Activated T-helper 1 cell treated with anti-CD3 and anti-CD28 coated beads, Interleukin-12 subunit alpha, Interleukin-12 subunit beta, Interleukin-2, Interleukin-4 antibody, amounts not matched to agents 30 ng/mL and 10 ng/mL and 1 ng/mL, durations not matched to agents 14 hours and 24 hours and 36 hours (primary cell): ENCODE results near the gene CDKAL1. TPM values are rescaled to one million over a fixed set of nuclear protein-coding genes. Genes with fewer than 3 reads are reported as not detected.

Source experiments
- DNase-seq: peaks from one replicate; pipeline ENCODE4 v3.0.0; 2021; ENCODE audit warnings: low spot score
- H3K27ac Mint-ChIP-seq: one replicate; pipeline ENCODE4 v1.8.0; 2021; ENCODE audit warnings: mild to moderate bottlenecking, mixed read lengths
- H3K27me3 Mint-ChIP-seq: one replicate; pipeline ENCODE4 v1.8.0; 2022; ENCODE audit warnings: mild to moderate bottlenecking, moderate library complexity, mixed read lengths; ENCODE audit not compliant: insufficient read depth
- H3K36me3 Mint-ChIP-seq: one replicate; pipeline ENCODE4 v1.8.0; 2021; ENCODE audit warnings: low read depth, mixed read lengths
- H3K4me1 Mint-ChIP-seq: one replicate; pipeline ENCODE4 v1.8.0; 2021; ENCODE audit warnings: low read depth, mixed read lengths
- H3K4me3 Mint-ChIP-seq: one replicate; pipeline ENCODE4 v1.8.0; 2021; ENCODE audit warnings: mild to moderate bottlenecking, moderate library complexity, mixed read lengths
- H3K9me3 Mint-ChIP-seq: one replicate; pipeline ENCODE4 v1.8.0; 2021; ENCODE audit warnings: mixed read lengths
- intact Hi-C: fragments of 100-400 bp; cut with micrococcal nuclease; formaldehyde crosslinking; loops from one replicate; pipeline ENCODE4 v1.15.1; 2024
- total RNA-seq: library from RNA; stranded (reverse); gene quantifications from 2 replicates; pipeline ENCODE4 v1.2.3, GENCODE V29; 2022

The CDKAL1 gene
- total RNA-seq, 1 donor from 2014 or later = 32.2 TPM

DNA sequence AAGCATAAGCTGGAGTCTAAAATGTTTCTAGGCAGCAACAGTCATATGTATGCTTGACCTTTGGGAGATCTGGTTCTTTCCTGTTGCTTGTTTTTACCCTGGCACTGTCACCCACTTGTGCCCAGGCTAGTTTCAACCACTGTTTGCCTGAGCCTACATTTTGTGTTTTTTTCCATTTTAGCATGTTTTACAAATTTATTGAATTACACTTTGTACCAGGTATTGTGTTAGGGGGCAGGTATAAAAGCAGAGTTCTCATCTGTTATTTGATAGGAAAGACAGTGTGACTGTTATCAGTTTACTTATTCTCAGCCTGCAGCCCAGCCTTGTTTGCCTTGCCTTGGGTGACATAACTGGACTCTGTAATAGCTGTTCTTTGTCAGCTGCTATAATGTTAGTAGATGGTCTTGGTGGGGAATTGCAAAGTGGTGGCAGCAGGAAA, 147.0 kb downstream of the CDKAL1 start:
- intact Hi-C loops = loop anchor here (2.0 to 10.0 kb wide), 3 partner anchors 26 to 476 kb away; no protein-coding TSS in a partner anchor
- no peak overlapping the region for H3K4me3 Mint-ChIP-seq
- H3K9me3 Mint-ChIP-seq = no peaks in the 10 kb centered on the region
- no peaks in the 10 kb centered on the region for H3K27me3 Mint-ChIP-seq
- H3K4me1 Mint-ChIP-seq = peaks cover 13% of the 10 kb centered on the region
- peaks cover 2% of the 10 kb centered on the region for H3K36me3 Mint-ChIP-seq
- peak overlapping the region; percentile 42 for H3K27ac Mint-ChIP-seq
- no peak for DNase-seq

- no peaks in the 10 kb centered on the region for H3K9me3 Mint-ChIP-seq
- intact Hi-C loops = loop anchor here (10.0 kb wide), 2 partner anchors 90 to 480 kb away; no protein-coding TSS in a partner anchor
- no peak overlapping the region for H3K27ac Mint-ChIP-seq
- H3K36me3 Mint-ChIP-seq = no peaks in the 10 kb centered on the region
- no peak overlapping the region for H3K4me3 Mint-ChIP-seq
- DNase-seq = no peak
- H3K27me3 Mint-ChIP-seq = no peaks in the 10 kb centered on the region
- H3K4me1 Mint-ChIP-seq = peaks cover 31% of the 10 kb centered on the region
These were observed 150.2 kb downstream of the CDKAL1 start for GRCh38 chr6:20684474-20684873.

DNA sequence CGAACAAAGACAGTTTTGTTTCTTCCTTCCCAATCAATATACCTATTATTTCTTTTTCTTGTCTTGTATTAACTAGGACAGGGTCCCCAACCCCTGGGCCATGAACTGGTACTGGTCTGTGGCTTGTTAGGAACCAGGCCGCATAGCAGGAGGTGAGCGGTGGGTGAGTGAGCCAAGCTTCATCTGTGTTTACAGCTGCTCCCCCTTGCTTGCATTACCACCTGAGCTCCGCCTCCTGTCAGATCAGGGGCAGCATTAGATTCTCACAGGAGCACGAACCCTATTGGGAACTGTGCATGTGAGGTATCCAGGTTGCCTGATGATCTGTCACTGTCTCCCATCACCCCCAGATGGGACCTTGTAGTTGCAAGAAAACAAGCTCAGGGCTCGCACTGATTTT, 151.9 kb downstream of the CDKAL1 start:
- H3K4me3 Mint-ChIP-seq = no peak overlapping the region
- H3K27me3 Mint-ChIP-seq = no peaks in the 10 kb centered on the region
- H3K36me3 Mint-ChIP-seq = no peaks in the 10 kb centered on the region
- peaks cover 23% of the 10 kb centered on the region for H3K4me1 Mint-ChIP-seq
- no peak for DNase-seq
- H3K9me3 Mint-ChIP-seq = no peaks in the 10 kb centered on the region
- no peak overlapping the region for H3K27ac Mint-ChIP-seq
- intact Hi-C loops = loop anchor here (10.0 kb wide), 2 partner anchors 91 to 481 kb away; no protein-coding TSS in a partner anchor

- DNase-seq = no peak
- no peaks in the 10 kb centered on the region for H3K9me3 Mint-ChIP-seq
- H3K4me1 Mint-ChIP-seq = peaks cover 18% of the 10 kb centered on the region
- intact Hi-C loops = loop anchor here (10.0 kb wide), 2 partner anchors 93 to 483 kb away; no protein-coding TSS in a partner anchor
- no peaks in the 10 kb centered on the region for H3K27me3 Mint-ChIP-seq
- no peak overlapping the region for H3K4me3 Mint-ChIP-seq
- no peak overlapping the region for H3K27ac Mint-ChIP-seq
- no peaks in the 10 kb centered on the region for H3K36me3 Mint-ChIP-seq
These were observed 153.2 kb downstream of the CDKAL1 start for GRCh38 chr6:20687494-20687893.

DNA sequence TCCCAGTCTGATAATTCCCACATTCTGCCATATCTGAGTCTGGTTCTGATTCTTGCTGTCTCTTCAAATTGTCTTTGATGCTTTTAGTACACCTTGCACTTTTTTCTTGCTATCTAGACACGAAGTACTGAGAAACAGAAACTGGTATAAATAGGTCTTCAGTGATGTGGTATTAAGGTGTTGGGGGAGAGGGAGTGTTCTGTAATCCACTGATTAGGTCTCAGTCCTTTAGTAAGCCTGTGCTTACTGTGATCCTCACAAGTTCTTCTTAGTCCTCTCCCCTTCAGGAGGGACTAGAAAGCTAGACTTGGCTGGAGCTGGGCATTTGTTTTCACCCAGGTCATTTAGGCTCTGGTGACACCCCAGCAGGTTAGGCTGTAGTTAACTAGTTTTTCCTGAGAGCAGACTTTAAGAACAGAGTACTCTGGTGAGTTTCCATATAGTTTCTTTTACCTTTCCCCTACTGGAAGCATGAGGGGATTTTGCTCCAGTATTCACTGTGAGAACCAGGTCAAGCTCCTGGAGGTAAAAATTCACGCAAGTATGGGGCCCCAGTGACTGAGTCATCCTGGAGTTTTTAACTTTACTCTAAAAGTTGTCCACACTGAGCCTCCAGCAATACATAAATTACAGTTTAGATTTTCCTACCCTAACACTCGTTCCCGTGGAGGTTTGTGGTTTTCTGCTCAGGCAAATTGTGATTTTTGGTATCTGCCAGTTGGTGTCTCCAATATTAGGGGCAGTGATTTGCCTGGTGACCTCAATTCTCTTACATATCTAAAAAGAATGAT, 154.6 kb downstream of the CDKAL1 start:
- Mint-ChIP-seq H3K36me3 (no peaks in the 10 kb centered on the region), H3K4me1 (peaks cover 18% of the 10 kb centered on the region), H3K4me3 (peak overlapping the region; percentile 11), H3K27ac (peak overlapping the region; percentile 10), H3K27me3 (no peaks in the 10 kb centered on the region), H3K9me3 (no peaks in the 10 kb centered on the region)
- intact Hi-C loops = loop anchor here (1.0 to 10.0 kb wide), 3 partner anchors 94 to 484 kb away; no protein-coding TSS in a partner anchor
- no peak for DNase-seq

DNA sequence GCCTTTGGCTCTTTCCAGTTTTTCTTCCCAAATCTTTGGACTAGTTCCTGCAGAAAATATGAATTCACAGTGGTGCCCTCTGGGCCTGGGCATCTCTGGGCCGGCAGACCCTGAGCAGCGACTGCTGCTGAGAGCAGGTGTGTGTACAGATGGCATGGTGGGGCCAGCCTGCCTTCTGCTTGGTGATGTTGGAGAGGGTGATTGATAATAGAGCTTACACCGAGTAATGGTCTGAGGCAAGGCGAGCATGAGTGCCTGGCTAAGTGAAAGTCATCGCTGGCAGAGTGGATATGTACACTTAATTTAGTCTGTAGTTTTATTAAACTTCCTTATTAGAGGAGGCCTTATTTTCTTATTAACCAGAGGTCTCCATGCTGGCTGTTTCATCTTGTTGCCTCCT, 156.9 kb downstream of the CDKAL1 start:
- H3K4me3 Mint-ChIP-seq = no peak overlapping the region
- no peak for DNase-seq
- H3K27ac Mint-ChIP-seq = no peak overlapping the region
- peaks cover 18% of the 10 kb centered on the region for H3K4me1 Mint-ChIP-seq
- H3K9me3 Mint-ChIP-seq = no peaks in the 10 kb centered on the region
- H3K36me3 Mint-ChIP-seq = peaks cover 2% of the 10 kb centered on the region
- H3K27me3 Mint-ChIP-seq = no peaks in the 10 kb centered on the region
- intact Hi-C loops = no loop called here

DNA sequence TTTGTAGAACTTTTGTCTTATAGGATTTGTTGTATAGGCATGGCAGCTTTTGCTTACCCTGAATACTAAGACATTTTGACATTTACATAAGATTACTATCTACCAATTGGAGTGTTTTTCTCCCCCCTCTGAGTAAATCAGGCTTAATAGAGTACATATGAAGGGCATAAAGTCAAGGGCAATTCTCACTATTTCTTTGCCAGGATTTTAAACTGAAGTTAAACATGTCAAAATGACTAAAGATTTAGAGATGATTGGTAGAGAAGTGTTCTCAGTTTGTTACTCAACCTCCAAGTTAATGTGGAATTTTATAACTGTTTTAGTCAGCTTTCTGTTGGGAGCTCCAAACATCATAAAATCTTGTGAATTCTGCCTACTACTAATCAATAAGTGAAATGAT, 157.8 kb downstream of the CDKAL1 start:
- H3K36me3 Mint-ChIP-seq = peaks cover 2% of the 10 kb centered on the region
- H3K27ac Mint-ChIP-seq = no peak overlapping the region
- no peak for DNase-seq
- H3K9me3 Mint-ChIP-seq = no peaks in the 10 kb centered on the region
- intact Hi-C loops = no loop called here
- H3K4me1 Mint-ChIP-seq = peaks cover 18% of the 10 kb centered on the region
- H3K4me3 Mint-ChIP-seq = no peak overlapping the region
- no peaks in the 10 kb centered on the region for H3K27me3 Mint-ChIP-seq

DNA sequence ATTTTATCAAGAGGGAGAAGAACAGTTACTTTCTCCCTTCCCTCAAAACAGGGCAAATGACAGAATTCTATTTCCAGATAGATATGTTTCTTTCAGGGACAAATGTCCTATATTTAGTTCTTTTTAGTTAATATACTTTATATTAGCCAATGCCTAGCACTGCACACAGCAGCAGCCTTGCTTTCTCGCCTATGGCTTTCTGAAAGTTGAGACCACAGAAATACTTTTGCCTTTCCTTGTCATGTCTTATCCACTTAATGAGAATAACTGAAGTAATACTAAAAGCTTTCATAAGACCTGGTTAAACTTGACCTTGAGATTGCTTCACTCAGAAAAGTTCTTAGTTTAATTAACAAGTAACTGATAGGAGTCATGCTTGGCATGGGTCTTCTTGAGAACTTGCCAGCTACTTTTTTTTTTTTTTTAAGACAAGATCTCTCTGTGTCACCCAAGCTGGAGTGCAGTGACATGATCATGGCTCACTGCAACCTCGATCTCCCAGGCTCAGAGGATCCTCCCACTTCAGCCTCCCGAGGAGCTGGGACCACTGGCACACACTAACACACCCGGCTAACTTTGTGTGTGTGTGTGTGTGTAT, 159.3 kb downstream of the CDKAL1 start:
- Mint-ChIP-seq H3K4me3 (no peak overlapping the region), H3K4me1 (peaks cover 13% of the 10 kb centered on the region), H3K27me3 (no peaks in the 10 kb centered on the region), H3K27ac (no peak overlapping the region), H3K9me3 (no peaks in the 10 kb centered on the region), H3K36me3 (peaks cover 2% of the 10 kb centered on the region)
- DNase-seq = no peak
- intact Hi-C loops = no loop called here

DNA sequence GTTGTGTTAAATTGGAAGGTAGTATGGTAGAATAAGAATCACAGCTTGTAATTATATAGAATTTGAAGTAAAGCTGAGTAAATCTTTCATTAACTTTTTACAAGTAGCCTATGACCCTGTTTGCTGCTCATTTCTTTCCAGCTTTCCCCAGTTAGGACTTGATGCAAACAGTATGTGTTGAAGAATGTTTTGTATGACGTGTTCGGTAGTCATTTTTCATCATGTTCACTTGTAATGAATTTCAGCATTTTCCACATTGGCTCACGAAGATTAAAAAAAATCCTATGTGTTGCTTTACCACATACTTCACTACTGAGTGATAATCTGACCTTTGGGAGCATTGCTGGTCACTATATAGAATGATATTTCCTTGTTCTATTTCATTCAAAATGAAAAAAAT, 162.4 kb downstream of the CDKAL1 start:
- no peaks in the 10 kb centered on the region for H3K27me3 Mint-ChIP-seq
- H3K4me3 Mint-ChIP-seq = no peak overlapping the region
- no peak for DNase-seq
- no peak overlapping the region for H3K27ac Mint-ChIP-seq
- H3K4me1 Mint-ChIP-seq = peaks cover 9% of the 10 kb centered on the region
- intact Hi-C loops = no loop called here
- no peaks in the 10 kb centered on the region for H3K9me3 Mint-ChIP-seq
- H3K36me3 Mint-ChIP-seq = peaks cover 3% of the 10 kb centered on the region

GRCh38 chr6:20698675-20699074, 164.4 kb downstream of the CDKAL1 start:
- Mint-ChIP-seq H3K4me1 (peaks cover 21% of the 10 kb centered on the region), H3K36me3 (peaks cover 4% of the 10 kb centered on the region), H3K4me3 (no peak overlapping the region), H3K9me3 (no peaks in the 10 kb centered on the region), H3K27ac (no peak overlapping the region), H3K27me3 (no peaks in the 10 kb centered on the region)
- intact Hi-C loops = no loop called here
- no peak for DNase-seq

DNA sequence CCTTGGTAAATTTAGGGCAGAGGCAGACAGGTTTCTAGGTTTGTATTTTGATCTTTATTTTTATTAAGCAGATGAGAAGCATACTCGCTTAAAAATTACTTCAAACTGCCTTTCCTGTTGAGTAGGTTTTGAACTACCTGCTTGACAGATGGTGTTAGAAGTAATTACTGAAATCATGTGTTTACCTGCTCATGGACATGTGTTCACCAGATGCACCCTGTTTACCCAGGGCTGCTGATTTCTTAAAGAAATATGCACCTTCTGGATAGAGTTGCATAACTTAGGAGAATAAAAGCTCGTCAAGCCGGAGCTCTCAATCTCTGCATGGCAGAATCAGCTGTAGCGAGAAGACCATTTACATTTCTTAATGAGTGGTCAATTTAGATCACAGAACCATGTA, 165.1 kb downstream of the CDKAL1 start:
- Mint-ChIP-seq H3K9me3 (no peaks in the 10 kb centered on the region), H3K27me3 (no peaks in the 10 kb centered on the region), H3K27ac (no peak overlapping the region), H3K4me1 (peaks cover 27% of the 10 kb centered on the region), H3K4me3 (no peak overlapping the region), H3K36me3 (peaks cover 4% of the 10 kb centered on the region)
- intact Hi-C loops = no loop called here
- no peak for DNase-seq

GRCh38 chr6:20700375-20700774, 166.1 kb downstream of the CDKAL1 start:
- DNase-seq = no peak
- peaks cover 31% of the 10 kb centered on the region for H3K4me1 Mint-ChIP-seq
- H3K9me3 Mint-ChIP-seq = no peaks in the 10 kb centered on the region
- H3K27me3 Mint-ChIP-seq = no peaks in the 10 kb centered on the region
- no peak overlapping the region for H3K27ac Mint-ChIP-seq
- intact Hi-C loops = loop anchor here (10.0 kb wide), 2 partner anchors 144 to 484 kb away; no protein-coding TSS in a partner anchor
- H3K4me3 Mint-ChIP-seq = no peak overlapping the region
- peaks cover 2% of the 10 kb centered on the region for H3K36me3 Mint-ChIP-seq

- no peak overlapping the region for H3K27ac Mint-ChIP-seq
- no peaks in the 10 kb centered on the region for H3K27me3 Mint-ChIP-seq
- intact Hi-C loops = loop anchor here (10.0 kb wide), 2 partner anchors 142 to 482 kb away; no protein-coding TSS in a partner anchor
- H3K4me3 Mint-ChIP-seq = no peak overlapping the region
- peaks cover 2% of the 10 kb centered on the region for H3K36me3 Mint-ChIP-seq
- no peaks in the 10 kb centered on the region for H3K9me3 Mint-ChIP-seq
- no peak for DNase-seq
- peaks cover 48% of the 10 kb centered on the region for H3K4me1 Mint-ChIP-seq
These were observed 168.1 kb downstream of the CDKAL1 start for GRCh38 chr6:20702366-20702765.
